Endothelial cell of umbilical vein (primary cell): Measurements from ENCODE around the gene FERMT2.

Experiments used
- EZH2 ChIP-seq: IDR thresholded peaks from 2 replicates; pipeline ENCODE4 v1.6.1; 2012; ENCODE audit warnings: borderline replicate concordance, low read depth, mild to moderate bottlenecking, moderate library complexity, low read length, inconsistent platforms; ENCODE audit not compliant: severe bottlenecking
- GATA2 ChIP-seq: IDR thresholded peaks from 2 replicates; pipeline ENCODE4 v1.7.0; 2011; ENCODE audit warnings: low read depth, mild to moderate bottlenecking, moderate library complexity, mixed read lengths, low read length; ENCODE audit not compliant: insufficient read length, insufficient read depth
- JUN ChIP-seq: IDR thresholded peaks from 2 replicates; pipeline ENCODE4 v1.6.1; 2011; ENCODE audit warnings: borderline replicate concordance, low read depth; ENCODE audit not compliant: insufficient read length, insufficient read depth
- MYC ChIP-seq: IDR thresholded peaks from one replicate; pipeline ENCODE4 v1.6.1; 2011; ENCODE audit warnings: mild to moderate bottlenecking, low read depth, low read length
- POLR2A ChIP-seq: IDR thresholded peaks from 2 replicates; pipeline ENCODE4 v1.6.1; 2012; ENCODE audit warnings: low read depth, mild to moderate bottlenecking, control low read depth, low read length
- POLR2AphosphoS5 ChIP-seq: IDR thresholded peaks from 2 replicates; pipeline ENCODE4 v1.6.1; 2012; ENCODE audit warnings: low read depth, mild to moderate bottlenecking, control low read depth, low read length, moderate library complexity; ENCODE audit not compliant: insufficient read depth
- TF ChIP-seq, protein P1 (sequence below), 2 donors: IDR thresholded peaks; 1 replicate in 1 of 2; 2 replicates in 1 of 2; pipeline ENCODE4 v1.5.1; 2011; ENCODE audit warnings: low read length in 2 of 2, mild to moderate bottlenecking in 2 of 2, moderate library complexity in 2 of 2, control low read depth in 1 of 2, inconsistent platforms in 1 of 2, low read depth in 1 of 2; ENCODE audit not compliant: insufficient read depth in 1 of 2; ENCODE audit errors: extremely low read depth in 1 of 2
- TF ChIP-seq, protein P2 (sequence below): IDR thresholded peaks from 2 replicates; pipeline ENCODE4 v1.6.1; 2011; ENCODE audit not compliant: insufficient read depth, insufficient read length

DNA sequence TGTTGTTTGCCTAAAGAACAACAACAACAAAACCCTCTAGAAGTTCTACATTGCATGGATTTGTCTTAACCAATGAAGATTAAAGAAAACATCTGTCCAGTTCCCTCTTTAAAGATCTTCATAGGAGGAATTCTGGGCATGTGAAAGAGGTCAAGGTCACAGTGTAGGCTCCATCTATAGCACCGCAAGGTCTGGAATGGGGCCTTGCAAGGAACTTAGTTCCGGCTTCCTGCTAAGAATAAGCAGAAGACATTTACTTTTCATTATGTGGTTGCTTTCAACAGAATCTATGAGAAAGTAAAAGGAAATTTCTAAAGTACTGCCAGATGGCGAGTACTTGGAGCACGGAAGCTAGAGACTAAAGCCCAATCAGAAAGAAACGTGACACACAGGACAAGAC, 102.2 kb downstream of the FERMT2 start:
- TF ChIP-seq, protein P1, sequence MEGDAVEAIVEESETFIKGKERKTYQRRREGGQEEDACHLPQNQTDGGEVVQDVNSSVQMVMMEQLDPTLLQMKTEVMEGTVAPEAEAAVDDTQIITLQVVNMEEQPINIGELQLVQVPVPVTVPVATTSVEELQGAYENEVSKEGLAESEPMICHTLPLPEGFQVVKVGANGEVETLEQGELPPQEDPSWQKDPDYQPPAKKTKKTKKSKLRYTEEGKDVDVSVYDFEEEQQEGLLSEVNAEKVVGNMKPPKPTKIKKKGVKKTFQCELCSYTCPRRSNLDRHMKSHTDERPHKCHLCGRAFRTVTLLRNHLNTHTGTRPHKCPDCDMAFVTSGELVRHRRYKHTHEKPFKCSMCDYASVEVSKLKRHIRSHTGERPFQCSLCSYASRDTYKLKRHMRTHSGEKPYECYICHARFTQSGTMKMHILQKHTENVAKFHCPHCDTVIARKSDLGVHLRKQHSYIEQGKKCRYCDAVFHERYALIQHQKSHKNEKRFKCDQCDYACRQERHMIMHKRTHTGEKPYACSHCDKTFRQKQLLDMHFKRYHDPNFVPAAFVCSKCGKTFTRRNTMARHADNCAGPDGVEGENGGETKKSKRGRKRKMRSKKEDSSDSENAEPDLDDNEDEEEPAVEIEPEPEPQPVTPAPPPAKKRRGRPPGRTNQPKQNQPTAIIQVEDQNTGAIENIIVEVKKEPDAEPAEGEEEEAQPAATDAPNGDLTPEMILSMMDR (IDR thresholded peaks at IDR 0.05; ENCODE audit: extremely low read depth in 1 of 2, insufficient read depth in 1 of 2, low read depth in 1 of 2, low read length in 2 of 2), result no peak
- TF ChIP-seq POLR2A (no peak), POLR2AphosphoS5 (no peak), EZH2 (no peak), MYC (no peak), GATA2 (no peak), JUN (no peak)
- TF ChIP-seq, protein P2, sequence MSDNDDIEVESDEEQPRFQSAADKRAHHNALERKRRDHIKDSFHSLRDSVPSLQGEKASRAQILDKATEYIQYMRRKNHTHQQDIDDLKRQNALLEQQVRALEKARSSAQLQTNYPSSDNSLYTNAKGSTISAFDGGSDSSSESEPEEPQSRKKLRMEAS, result no peak
